GM23338 (cell line): Measurements from ENCODE around the gene KLF11. TPM values are rescaled to one million over a fixed set of nuclear protein-coding genes. Genes with fewer than 3 reads are reported as not detected.

Experiments used
- ATAC-seq: fragments of 200-7000 bp; cut with Tn5 transposase; 3 replicates; pipeline ENCODE4 v1.9.1; 2020
- DNase-seq: peaks from one replicate; pipeline ENCODE4 v3.0.0-alpha.2; 2015; ENCODE audit warnings: low spot score
- H2AFZ ChIP-seq: fragments of 200-600 bp; sonication (generic); 2 replicates; pipeline ENCODE4 v1.8.0; 2016; ENCODE audit warnings: antibody characterized with exemption, mild to moderate bottlenecking, moderate library complexity
- H3F3A ChIP-seq: fragments of 200-600 bp; sonication (generic); replicated peaks from 2 replicates; pipeline ENCODE4 v1.8.0; 2017; ENCODE audit warnings: antibody characterized with exemption, mixed run types, low read depth
- H3K27ac ChIP-seq: fragments of 200-600 bp; sonication (generic); 2 replicates; pipeline ENCODE4 v1.6.1; 2016; ENCODE audit warnings: low read depth
- H3K27me3 ChIP-seq: fragments of 200-600 bp; sonication (generic); 2 replicates; pipeline ENCODE4 v1.8.0; 2016; ENCODE audit warnings: mild to moderate bottlenecking, mixed run types, moderate library complexity; ENCODE audit not compliant: insufficient read depth
- H3K36me3 ChIP-seq: fragments of 200-600 bp; sonication (generic); 2 replicates; pipeline ENCODE4 v1.8.0; 2016; ENCODE audit warnings: mild to moderate bottlenecking; ENCODE audit not compliant: insufficient read depth
- H3K4me1 ChIP-seq: fragments of 200-600 bp; sonication (generic); 2 replicates; pipeline ENCODE4 v1.8.0; 2016; ENCODE audit warnings: mild to moderate bottlenecking, moderate library complexity; ENCODE audit not compliant: insufficient read depth
- H3K4me2 ChIP-seq: fragments of 200-600 bp; sonication (generic); 2 replicates; pipeline ENCODE4 v1.7.1; 2017; ENCODE audit warnings: mixed run types
- H3K4me3 ChIP-seq: fragments of 200-600 bp; sonication (generic); 2 replicates; pipeline ENCODE4 v1.6.1; 2016; ENCODE audit warnings: mixed run types
- H3K79me2 ChIP-seq: fragments of 200-600 bp; sonication (generic); replicated peaks from 2 replicates; pipeline ENCODE4 v1.8.0; 2017; ENCODE audit warnings: mild to moderate bottlenecking; ENCODE audit not compliant: insufficient read depth
- H3K9me2 ChIP-seq: fragments of 200-600 bp; sonication (generic); 2 replicates; pipeline ENCODE4 v1.8.0; 2017; ENCODE audit not compliant: insufficient read depth
- H4K20me1 ChIP-seq: fragments of 200-600 bp; sonication (generic); replicated peaks from 2 replicates; pipeline ENCODE4 v1.8.0; 2017; ENCODE audit warnings: mild to moderate bottlenecking; ENCODE audit not compliant: insufficient read depth
- H3K27ac Mint-ChIP-seq: 2 replicates; pipeline ENCODE4 v1.8.0; 2020; ENCODE audit warnings: inconsistent platforms, mild to moderate bottlenecking, moderate library complexity, mixed read lengths
- H3K27me3 Mint-ChIP-seq: 3 replicates; pipeline ENCODE4 v1.8.0; 2022; ENCODE audit warnings: low read depth, mild to moderate bottlenecking, moderate library complexity, mixed read lengths, inconsistent platforms; ENCODE audit not compliant: insufficient read depth, poor library complexity
- H3K36me3 Mint-ChIP-seq: 3 replicates; pipeline ENCODE4 v1.8.0; 2021; ENCODE audit warnings: low read depth, mild to moderate bottlenecking, inconsistent platforms, moderate library complexity, mixed read lengths
- H3K4me1 Mint-ChIP-seq: 3 replicates; pipeline ENCODE4 v1.8.0; 2020; ENCODE audit warnings: mild to moderate bottlenecking, inconsistent platforms, mixed read lengths
- H3K4me3 Mint-ChIP-seq: 3 replicates; pipeline ENCODE4 v1.8.0; 2021; ENCODE audit warnings: moderate library complexity, mild to moderate bottlenecking, inconsistent platforms, mixed read lengths
- H3K9me3 Mint-ChIP-seq: 3 replicates; pipeline ENCODE4 v1.8.0; 2020; ENCODE audit warnings: moderate library complexity, mild to moderate bottlenecking, inconsistent platforms, mixed read lengths
- EZH2 ChIP-seq: fragments of 200-600 bp; sonication (generic); IDR thresholded peaks from one replicate; pipeline ENCODE4 v1.8.0; 2017; ENCODE audit warnings: antibody characterized with exemption, mild to moderate bottlenecking, low read depth; ENCODE audit not compliant: unreplicated experiment
- EZH2phosphoT487 ChIP-seq: fragments of 200-600 bp; sonication (generic); IDR thresholded peaks from one replicate; pipeline ENCODE4 v1.8.1; 2018; ENCODE audit warnings: antibody characterized with exemption; ENCODE audit not compliant: unreplicated experiment
- JUNB ChIP-seq: IDR thresholded peaks from one replicate; pipeline ENCODE4 v1.6.1; 2016; ENCODE audit warnings: antibody characterized with exemption; ENCODE audit not compliant: unreplicated experiment
- NANOG ChIP-seq: IDR thresholded peaks from 2 replicates; pipeline ENCODE4 v1.6.1; 2016; ENCODE audit warnings: antibody characterized with exemption, borderline replicate concordance
- POLR2AphosphoS5 ChIP-seq: IDR thresholded peaks from 2 replicates; pipeline ENCODE4 v1.6.1; 2016; ENCODE audit warnings: antibody characterized with exemption, low read depth
- STAT1 ChIP-seq: IDR thresholded peaks from one replicate; pipeline ENCODE4 v1.6.1; 2016; ENCODE audit warnings: antibody characterized with exemption; ENCODE audit not compliant: unreplicated experiment
- ZNF114 ChIP-seq: fragments of 250-450 bp; sonication (Bioruptor Pico); IDR thresholded peaks from 2 replicates; pipeline ENCODE4 v1.5.0; 2020; ENCODE audit warnings: mild to moderate bottlenecking, moderate library complexity
- polyA plus RNA-seq: library from polyadenylated mRNA; unstranded; fragments of >200 nt; fragmentation: Nextera tagmentation; extraction: Ambion mirVana; gene quantifications from 2 replicates; pipeline ENCODE4 v1.2.1, GENCODE V29; 2016
- total RNA-seq: library from RNA; depleted of rRNA; stranded (reverse); fragments of >200 nt; shearing (Covaris generic); gene quantifications from 2 replicates; pipeline ENCODE4 v1.2.3, GENCODE V29; 2014
- TF ChIP-seq, protein P1 (sequence below): fragments of 250-450 bp; sonication (Bioruptor Pico); IDR thresholded peaks from 2 replicates; pipeline ENCODE4 v1.5.0; 2020; ENCODE audit warnings: mild to moderate bottlenecking, moderate library complexity

Gene KLF11
- total and polyA plus RNA-seq, 2 experiments from 2014 or later: 1.4 to 5.6 TPM

- TF ChIP-seq, protein P1, sequence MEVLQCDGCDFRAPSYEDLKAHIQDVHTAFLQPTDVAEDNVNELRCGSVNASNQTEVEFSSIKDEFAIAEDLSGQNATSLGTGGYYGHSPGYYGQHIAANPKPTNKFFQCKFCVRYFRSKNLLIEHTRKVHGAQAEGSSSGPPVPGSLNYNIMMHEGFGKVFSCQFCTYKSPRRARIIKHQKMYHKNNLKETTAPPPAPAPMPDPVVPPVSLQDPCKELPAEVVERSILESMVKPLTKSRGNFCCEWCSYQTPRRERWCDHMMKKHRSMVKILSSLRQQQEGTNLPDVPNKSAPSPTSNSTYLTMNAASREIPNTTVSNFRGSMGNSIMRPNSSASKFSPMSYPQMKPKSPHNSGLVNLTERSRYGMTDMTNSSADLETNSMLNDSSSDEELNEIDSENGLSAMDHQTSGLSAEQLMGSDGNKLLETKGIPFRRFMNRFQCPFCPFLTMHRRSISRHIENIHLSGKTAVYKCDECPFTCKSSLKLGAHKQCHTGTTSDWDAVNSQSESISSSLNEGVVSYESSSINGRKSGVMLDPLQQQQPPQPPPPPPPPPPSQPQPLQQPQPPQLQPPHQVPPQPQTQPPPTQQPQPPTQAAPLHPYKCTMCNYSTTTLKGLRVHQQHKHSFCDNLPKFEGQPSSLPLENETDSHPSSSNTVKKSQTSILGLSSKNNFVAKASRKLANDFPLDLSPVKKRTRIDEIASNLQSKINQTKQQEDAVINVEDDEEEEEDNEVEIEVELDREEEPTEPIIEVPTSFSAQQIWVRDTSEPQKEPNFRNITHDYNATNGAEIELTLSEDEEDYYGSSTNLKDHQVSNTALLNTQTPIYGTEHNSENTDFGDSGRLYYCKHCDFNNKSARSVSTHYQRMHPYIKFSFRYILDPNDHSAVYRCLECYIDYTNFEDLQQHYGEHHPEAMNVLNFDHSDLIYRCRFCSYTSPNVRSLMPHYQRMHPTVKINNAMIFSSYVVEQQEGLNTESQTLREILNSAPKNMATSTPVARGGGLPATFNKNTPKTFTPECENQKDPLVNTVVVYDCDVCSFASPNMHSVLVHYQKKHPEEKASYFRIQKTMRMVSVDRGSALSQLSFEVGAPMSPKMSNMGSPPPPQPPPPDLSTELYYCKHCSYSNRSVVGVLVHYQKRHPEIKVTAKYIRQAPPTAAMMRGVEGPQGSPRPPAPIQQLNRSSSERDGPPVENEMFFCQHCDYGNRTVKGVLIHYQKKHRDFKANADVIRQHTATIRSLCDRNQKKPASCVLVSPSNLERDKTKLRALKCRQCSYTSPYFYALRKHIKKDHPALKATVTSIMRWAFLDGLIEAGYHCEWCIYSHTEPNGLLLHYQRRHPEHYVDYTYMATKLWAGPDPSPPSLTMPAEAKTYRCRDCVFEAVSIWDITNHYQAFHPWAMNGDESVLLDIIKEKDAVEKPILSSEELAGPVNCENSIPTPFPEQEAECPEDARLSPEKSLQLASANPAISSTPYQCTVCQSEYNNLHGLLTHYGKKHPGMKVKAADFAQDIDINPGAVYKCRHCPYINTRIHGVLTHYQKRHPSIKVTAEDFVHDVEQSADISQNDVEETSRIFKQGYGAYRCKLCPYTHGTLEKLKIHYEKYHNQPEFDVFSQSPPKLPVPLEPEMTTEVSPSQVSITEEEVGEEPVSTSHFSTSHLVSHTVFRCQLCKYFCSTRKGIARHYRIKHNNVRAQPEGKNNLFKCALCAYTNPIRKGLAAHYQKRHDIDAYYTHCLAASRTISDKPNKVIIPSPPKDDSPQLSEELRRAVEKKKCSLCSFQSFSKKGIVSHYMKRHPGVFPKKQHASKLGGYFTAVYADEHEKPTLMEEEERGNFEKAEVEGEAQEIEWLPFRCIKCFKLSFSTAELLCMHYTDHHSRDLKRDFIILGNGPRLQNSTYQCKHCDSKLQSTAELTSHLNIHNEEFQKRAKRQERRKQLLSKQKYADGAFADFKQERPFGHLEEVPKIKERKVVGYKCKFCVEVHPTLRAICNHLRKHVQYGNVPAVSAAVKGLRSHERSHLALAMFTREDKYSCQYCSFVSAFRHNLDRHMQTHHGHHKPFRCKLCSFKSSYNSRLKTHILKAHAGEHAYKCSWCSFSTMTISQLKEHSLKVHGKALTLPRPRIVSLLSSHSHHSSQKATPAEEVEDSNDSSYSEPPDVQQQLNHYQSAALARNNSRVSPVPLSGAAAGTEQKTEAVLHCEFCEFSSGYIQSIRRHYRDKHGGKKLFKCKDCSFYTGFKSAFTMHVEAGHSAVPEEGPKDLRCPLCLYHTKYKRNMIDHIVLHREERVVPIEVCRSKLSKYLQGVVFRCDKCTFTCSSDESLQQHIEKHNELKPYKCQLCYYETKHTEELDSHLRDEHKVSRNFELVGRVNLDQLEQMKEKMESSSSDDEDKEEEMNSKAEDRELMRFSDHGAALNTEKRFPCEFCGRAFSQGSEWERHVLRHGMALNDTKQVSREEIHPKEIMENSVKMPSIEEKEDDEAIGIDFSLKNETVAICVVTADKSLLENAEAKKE (CRISPR knock-in tag): no peak
- TF ChIP-seq EZH2: no peak
- no peak for TF ChIP-seq JUNB
- no peak for TF ChIP-seq STAT1
- TF ChIP-seq NANOG: no peak
- no peak for TF ChIP-seq EZH2phosphoT487
- TF ChIP-seq POLR2AphosphoS5: no peak
- no peak for TF ChIP-seq ZNF114 (CRISPR knock-in tag)
- Histone ChIP-seq H4K20me1 (peaks cover 9% of the 10 kb centered on the region), H3K4me3 (no peak overlapping the region), H3K4me2 (no peak overlapping the region), H3K9me2 (no peaks in the 10 kb centered on the region), H3K27ac (no peak overlapping the region), H3K79me2 (no peaks in the 10 kb centered on the region), H3F3A (0 out of 2 replicates have a peak, but pooled peaks cover 5% of the 10 kb centered on the region), H2AFZ (no peak overlapping the region), H3K36me3 (no peaks in the 10 kb centered on the region), H3K4me1 (peaks cover 8% of the 10 kb centered on the region), H3K27me3 (peaks cover 15% of the 10 kb centered on the region)
- H3K27me3 Mint-ChIP-seq: peaks cover 30% of the 10 kb centered on the region
- no peak overlapping the region for H3K4me3 Mint-ChIP-seq
- DNase-seq (no peak), ATAC-seq (no peak)
- no peak overlapping the region for H3K27ac Mint-ChIP-seq
- peaks cover 4% of the 10 kb centered on the region for H3K4me1 Mint-ChIP-seq
- H3K36me3 Mint-ChIP-seq: peaks cover 25% of the 10 kb centered on the region
- H3K9me3 Mint-ChIP-seq: peaks cover 12% of the 10 kb centered on the region
These were observed 3.6 kb downstream of the KLF11 start for GRCh38 chr2:10046931-10047330.
